DLD1 (cell line): ENCODE measurements around the gene TJP2.

ENCODE experiments used
- in situ Hi-C: cut with HindIII; loops from 2 replicates; pipeline ENCODE4 v1.10.0; 2017; ENCODE audit warnings: low sequenced_read_pairs

TJP2 gene

DNA sequence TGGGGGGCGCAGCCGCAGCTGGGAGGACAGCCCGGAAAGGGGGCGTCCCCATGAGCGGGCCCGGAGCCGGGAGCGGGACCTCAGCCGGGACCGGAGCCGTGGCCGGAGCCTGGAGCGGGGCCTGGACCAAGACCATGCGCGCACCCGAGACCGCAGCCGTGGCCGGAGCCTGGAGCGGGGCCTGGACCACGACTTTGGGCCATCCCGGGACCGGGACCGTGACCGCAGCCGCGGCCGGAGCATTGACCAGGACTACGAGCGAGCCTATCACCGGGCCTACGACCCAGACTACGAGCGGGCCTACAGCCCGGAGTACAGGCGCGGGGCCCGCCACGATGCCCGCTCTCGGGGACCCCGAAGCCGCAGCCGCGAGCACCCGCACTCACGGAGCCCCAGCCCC lies 47.0 kb downstream of the TJP2 start:
- in situ Hi-C loops = no loop called here

DNA sequence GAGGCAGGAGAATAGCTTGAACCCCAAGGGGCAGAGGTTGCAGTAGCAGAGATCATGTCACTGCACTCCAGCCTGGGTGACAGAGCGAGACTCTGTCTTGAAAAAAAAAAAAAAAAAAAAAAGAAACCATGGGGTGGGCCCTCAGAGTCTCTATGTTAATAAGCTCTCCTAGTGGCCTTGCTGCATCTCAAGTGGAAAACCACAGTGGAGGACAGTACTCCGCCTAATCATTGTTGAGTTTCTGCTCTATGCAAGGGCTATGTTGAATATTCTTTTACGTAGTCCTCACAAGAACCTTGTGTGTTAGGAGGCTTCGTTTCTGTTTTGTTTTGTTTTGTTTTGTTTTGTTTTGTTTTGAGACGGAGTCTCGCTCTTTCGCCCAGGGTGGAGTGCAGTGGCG lies 48.9 kb downstream of the TJP2 start:
- in situ Hi-C loops = no loop called here

DNA sequence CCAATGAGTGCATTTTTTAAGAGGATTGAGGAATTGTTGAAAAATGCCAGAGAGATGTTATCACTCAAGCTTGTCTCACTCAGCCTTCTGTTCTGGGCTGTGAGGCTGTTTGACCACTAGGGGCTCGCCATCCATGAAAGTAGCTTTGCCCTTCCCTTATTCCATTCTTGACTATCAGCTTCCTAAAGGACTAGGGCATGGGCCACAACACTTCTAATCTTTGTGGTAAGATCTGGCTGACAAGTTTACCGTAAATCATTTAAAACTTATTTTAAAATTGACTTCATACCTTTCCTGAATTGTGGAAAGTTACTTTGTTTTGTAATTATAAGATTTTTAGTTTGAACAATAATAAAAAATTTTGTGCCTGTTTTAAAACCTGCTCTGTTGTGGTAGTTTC lies 49.5 kb downstream of the TJP2 start:
- in situ Hi-C loops = no loop called here

DNA sequence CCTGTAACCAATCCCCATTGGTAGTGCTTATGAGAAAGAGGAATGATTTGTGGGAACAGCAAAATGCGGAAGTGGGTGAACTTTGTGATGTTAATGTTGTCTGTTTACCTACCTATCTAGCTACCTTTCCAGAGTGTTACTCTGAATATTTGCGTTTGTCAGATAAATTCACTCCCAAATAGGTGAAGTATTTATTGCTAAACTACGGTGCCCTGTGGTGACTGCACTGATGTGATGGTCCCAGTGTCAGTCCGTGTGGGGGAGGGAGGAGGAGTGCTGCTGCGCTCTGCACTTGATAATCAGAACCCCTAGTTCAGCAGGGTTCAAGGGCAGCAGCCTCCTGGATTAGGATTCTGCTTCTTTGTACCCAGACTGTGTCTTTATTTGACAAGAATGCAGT lies 55.3 kb downstream of the TJP2 start:
- in situ Hi-C loops = no loop called here

DNA sequence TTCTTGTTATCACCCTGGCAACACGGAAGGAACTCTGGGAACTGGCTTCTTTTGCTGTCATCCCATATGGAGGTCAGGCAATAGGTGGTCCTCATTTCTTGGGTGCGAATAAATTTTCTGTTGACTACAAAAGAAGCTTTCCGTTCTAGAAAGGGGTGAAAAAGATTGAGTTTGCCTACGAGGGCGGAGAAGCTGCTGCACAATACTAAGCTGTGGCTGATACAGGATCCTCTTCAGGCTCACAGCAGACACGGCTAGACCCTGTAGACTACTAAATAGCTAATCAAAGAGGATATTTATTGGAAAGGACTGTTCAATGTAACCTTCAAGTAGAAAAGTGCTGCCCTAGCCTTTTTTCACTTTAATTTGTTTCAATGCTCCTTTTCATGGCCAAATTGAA lies 58.1 kb downstream of the TJP2 start:
- in situ Hi-C loops = no loop called here

DNA sequence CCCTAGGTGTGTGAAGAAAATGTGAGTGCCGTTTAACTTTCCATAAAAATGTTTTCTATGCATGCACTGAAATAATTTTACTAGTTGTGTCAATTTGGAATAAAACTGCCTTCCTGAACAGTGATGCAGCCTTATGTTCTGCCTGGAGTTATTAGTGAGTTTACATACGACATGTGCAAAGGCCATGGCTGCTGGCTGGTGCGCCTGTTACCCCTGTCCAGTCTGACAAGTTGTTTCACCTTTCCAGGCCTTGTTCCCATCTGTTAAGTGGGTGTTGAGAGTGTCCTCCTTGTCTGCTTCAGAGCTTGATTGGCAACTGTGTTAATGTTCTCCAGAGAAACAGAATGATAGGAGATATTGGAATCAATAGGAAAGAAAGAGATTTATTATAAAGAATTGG lies 60.6 kb downstream of the TJP2 start:
- in situ Hi-C loops = no loop called here

DNA sequence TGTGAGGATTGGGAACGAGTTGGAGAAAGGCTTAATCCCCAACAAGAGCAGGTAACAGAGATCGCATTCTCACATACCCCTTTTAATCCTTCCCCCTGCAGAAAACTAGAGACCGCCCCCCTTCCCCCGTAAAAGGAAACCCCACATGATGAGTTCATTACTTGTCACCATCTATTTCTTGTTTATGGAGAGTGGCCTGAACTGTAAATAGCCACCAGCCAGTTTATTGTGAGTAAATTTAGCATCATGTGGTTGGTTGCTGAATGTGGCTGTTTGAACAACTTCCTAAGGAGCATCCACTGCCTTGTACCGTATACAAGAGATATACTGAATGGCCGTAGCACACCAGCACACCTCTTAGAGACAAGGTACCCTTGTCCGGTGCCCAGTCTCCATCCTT lies 62.1 kb downstream of the TJP2 start:
- in situ Hi-C loops = no loop called here

DNA sequence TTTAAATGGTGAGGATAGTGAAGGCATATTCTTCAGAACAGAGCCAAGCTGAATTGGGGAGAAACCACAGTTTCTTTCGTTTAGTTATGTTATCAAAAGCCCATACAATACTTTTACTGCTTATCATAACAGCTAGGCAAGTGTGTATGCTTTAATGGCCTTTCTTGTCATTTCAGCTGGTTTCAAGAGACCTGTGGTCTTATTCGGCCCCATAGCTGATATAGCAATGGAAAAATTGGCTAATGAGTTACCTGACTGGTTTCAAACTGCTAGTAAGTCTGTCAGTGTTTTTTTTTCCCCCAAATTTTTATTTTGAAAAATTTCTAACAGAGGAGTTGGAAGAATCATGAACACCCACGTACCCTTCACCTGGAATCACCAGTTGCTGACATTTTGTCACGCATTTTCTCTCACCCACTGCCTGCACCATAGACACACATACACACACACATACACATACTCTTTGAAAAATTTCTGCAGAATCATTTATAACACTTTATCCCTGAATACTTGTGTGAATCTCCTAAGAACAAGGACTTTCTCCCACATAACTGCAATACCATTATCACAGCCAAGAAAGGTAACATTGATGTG lies 63.7 kb downstream of the TJP2 start:
- in situ Hi-C loops = no loop called here

DNA sequence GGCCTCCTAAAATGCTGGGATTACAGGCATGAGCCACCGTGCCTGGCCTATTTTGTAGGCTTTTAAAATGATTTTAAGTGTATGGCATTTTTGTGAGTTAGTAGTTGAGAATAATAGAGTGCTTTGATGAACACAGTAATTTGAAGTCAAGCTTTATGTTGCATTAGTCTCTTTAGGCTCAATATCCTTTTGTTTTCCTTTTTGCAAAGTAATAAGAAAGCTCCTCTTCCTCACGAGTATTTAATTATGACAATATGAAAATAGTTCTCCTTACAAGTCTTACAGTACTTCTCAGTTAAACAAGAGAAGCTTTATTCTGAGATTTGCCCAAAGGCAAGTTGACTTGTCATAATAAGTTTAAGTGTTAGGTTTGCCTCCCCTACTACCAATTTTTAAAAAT lies 69.0 kb downstream of the TJP2 start:
- in situ Hi-C loops = no loop called here

DNA sequence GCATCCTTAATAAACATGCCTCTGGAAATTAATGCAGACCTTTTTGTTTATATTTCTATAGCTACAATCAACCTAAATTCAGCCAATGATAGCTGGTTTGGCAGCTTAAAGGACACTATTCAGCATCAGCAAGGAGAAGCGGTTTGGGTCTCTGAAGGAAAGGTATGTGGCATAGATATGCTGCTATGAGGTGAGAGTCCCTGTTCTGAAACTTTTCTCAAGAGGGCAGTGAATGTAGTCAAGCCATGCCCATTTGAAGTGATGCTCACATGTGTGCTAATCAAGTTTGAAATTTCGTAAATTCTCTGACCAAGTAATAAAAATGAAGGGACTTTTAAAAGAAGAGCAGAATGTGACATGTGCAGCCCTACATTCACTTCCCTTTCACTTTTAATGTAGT lies 72.6 kb downstream of the TJP2 start:
- in situ Hi-C loops = no loop called here

DNA sequence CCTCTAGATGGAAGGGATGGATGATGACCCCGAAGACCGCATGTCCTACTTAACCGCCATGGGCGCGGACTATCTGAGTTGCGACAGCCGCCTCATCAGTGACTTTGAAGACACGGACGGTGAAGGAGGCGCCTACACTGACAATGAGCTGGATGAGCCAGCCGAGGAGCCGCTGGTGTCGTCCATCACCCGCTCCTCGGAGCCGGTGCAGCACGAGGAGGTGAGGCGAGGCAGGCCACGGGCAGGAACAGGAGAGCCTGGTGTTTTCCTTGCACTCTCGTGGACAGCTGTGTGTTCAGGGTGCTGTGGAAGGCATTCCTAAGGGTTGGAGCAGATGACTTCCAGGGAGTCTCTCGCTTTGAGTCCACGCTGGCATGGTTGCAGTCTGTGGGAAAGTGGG lies 73.9 kb downstream of the TJP2 start:
- in situ Hi-C loops = no loop called here

DNA sequence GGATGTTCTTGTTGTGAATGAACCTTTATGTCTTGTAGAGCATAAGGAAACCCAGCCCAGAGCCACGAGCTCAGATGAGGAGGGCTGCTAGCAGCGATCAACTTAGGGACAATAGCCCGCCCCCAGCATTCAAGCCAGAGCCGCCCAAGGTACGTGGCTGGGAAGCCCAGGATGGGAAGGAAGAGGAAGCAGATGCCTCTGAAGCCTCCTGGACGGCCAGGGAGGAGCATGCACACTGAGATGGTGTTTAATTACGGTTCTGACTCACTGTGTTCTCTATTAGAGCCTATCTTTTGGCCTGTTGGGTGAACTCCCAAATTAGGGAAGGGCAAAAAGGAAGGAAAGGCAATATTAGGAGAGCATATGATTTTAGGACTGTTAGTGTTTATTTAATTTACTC lies 75.3 kb downstream of the TJP2 start:
- in situ Hi-C loops = no loop called here

DNA sequence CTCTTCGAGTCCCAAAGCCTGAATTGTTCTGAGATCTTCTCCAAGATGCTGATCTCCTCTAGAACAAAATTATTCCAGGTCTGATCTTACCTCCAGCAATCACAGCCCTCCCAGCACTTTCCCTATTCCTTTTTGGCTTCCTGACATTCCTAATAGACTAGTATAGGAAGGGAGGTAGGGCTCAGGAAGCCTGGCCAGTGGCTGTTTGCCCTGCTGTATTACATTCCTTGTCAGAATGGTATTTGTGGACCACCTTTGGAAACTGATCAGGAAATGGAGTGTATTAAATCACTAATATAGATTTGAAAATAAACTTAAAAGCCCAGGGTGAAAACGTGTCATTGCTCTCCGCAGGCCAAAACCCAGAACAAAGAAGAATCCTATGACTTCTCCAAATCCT lies 76.6 kb downstream of the TJP2 start:
- in situ Hi-C loops = no loop called here

DNA sequence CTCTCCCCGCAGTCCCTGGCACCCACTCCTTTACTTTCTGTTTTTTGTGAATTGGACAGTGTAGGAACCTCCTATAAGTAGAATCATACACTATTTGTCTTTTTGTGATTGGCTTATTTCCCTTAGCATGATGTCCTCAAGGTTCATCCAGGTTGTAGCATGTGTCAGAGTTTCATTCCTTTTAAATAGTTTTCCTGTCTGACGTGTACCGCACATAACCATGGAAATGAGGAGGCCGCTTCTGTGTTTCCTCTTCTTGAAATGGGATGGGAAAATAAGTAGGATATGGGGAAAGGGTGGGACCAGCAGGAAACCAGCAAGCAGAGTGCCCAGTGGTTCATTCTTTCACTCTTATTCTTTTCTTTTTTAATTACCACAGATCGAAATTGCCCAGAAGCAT lies 78.4 kb downstream of the TJP2 start:
- in situ Hi-C loops = no loop called here

DNA sequence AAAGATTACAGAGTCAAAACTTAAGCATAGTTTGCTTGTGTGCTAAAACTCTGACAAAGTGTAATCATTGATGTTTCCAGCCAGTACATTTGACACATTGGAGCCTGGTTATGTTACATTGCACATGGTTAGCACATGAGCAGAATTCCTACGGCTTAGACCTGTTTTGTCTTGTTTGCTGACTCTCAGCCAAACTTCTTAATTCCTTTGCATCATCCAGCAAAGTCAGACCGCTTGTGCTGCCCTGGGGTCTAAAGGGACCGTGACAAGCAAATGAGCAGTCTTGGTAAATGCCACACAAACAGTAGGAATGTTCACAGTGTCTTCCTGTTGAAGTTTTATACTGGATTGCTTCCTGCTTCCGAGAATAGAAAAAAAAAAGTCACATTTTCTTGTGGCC lies 79.0 kb downstream of the TJP2 start:
- in situ Hi-C loops = no loop called here

DNA sequence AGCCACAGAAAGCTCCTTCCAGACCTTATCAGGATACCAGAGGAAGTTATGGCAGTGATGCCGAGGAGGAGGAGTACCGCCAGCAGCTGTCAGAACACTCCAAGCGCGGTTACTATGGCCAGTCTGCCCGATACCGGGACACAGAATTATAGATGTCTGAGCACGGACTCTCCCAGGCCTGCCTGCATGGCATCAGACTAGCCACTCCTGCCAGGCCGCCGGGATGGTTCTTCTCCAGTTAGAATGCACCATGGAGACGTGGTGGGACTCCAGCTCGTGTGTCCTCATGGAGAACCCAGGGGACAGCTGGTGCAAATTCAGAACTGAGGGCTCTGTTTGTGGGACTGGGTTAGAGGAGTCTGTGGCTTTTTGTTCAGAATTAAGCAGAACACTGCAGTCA lies 80.1 kb downstream of the TJP2 start:
- in situ Hi-C loops = no loop called here

DNA sequence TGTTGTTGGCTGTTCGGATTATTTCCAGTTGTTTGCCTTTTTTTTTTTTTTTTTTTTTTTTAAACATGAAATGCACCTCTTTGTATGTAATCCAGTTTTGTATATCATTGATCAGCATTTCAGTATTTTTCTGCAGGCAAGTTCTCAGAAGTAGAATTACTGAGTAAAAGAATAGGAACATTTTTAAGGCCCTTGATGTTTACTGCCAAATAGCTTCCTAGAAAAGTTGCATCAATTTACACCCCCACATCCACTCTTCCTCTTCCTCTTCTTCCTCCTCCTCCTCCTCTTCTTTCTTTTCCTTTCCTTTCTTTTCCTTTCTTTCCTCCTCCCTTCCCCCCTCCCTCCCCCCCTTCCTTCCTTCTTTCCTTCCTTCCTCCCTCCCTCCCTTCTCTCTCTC lies 81.5 kb downstream of the TJP2 start:
- in situ Hi-C loops = no loop called here

DNA sequence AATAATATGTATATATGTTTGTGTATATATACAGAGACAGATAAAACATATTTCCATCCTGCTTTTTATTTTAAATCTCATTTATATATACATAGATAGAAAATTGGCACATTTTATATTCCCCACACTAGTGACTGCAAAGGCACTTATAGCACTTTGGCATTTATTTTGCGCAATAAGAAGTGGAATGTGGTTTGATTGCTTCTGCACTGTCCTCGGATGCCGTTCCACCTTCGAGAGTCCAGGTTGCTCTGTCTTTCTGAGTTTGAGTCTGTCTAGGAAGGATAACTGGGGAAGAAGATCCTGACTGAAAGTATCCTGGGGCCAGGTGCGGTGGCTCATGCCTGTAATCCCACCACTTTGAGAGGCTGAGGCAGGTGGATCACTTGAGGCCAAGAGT lies 84.5 kb downstream of the TJP2 start:
- in situ Hi-C loops = no loop called here

DNA sequence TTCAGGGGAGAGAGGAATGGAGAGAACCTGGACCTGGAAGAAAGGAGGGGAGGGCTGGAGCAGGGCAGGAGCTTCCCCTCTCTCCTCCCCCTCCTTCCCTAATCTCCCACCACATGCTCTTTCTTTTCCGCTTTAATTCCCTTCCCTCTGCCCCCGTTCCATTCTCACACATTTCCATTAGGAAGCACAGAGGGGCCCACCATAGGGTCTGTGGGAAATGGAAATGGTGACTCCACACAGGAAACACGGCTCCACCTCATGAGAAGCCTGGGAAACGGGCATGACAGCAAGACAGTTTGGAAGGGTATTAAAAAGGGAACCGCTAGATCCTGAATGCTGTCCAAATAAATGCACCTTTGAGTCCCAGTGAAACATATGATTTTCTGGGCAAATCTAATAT lies 86.1 kb downstream of the TJP2 start:
- in situ Hi-C loops = no loop called here

DNA sequence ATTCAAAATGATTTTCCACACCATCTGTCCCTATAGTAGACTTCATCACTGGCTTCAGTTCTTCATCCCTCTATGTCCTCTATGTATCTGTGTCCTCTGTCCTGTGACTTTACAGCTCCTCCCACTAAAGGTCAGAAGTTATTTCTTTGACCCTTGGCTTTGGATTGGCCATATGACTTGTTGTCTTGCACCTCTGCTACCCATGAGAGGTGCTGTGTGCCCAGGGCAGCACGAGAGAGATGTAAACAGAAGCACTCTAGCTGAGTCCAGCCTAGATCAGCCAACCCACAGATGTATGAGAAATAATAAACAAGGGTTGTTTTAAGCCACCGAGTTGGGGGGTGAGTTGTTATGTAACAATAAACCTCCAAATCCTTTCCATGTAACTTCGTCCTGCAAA lies 87.6 kb downstream of the TJP2 start:
- in situ Hi-C loops = no loop called here

DNA sequence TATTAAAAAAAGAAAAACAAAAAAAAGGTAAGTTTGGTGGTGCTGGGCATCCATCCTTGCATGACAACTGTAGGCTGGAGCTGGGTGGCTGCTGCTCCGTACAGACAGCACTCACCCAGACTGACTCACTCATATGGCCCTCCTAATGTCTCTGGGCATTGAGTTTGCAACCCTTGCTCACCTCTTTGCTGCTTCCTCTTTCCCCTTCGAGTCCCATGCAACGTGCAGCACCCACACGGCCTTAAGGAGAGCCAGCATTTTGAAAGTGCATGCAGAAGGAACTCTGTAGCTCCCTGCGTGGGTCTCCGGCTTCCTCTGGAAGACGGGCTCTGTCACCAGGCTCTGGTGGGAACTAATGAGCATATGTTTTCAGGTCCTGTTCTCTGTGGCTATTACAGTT lies 90.4 kb downstream of the TJP2 start:
- in situ Hi-C loops = no loop called here

DNA sequence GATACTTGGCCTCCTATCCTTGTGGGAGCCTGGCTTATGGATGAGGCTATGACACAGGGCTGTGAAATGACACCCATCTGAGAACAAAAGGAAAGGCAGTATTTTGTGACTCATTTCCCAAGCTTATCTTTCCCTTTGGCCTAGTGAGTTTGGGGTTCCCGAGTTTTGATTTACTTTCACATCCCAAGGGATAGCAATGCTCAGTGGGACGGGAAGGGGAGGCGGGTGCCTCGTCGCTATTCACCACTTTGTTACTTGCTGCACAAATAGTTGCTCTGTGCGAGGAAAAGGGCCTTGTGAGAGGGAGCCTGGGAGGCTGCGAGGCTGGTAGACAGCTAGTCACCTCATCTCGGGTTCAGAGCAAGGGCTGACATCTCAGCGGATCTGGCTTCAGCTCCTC lies 91.8 kb downstream of the TJP2 start:
- in situ Hi-C loops = no loop called here

DNA sequence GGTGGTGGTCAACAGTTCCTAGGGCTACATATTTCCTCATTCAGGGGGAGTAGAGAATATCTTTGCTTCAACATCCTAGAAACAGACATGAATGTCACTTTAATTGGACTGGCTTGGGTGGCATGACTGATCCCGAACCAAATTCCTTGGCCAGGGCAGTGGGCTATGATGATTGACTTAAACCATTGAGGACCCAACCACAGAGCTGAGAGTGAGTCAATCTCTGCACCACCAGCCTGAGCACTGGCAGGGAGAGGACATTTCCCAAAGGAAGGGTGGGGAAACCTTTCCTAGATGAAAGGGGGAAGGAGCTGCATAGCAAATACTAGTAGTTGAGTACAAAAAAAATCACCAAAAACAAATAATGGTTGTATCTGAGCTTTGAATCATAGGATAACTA lies 98.1 kb downstream of the TJP2 start:
- in situ Hi-C loops = no loop called here

DNA sequence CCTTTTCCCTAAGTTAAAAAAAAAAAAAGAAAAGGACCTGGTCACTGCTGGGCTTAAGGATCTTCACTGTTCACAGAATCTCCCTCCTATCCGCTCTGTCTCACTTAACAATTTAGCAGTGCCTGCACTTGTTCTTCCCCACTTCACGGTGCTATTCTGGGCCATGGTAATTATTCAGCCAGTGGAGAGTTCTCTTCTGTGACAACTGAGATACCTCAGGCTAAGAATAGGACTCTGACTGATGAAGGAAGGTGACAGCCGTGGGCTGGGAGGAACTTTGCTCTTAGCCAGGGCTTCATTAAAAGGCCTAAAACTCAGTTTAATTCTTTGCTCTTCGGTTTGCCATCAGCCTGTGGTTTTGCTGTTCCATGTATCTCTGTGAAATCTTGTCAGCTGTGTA lies 99.1 kb downstream of the TJP2 start:
- in situ Hi-C loops = no loop called here
